Measurements from ENCODE around the gene KRTAP10-3. TPM values are rescaled to one million over a fixed set of nuclear protein-coding genes. Genes with fewer than 3 reads are reported as not detected.
"Not testable (repeated sequence)": the region's sequence is repeated elsewhere in the genome, so short reads cannot be mapped to it uniquely, and the experiment has no call there.

The KRTAP10-3 gene
- total RNA-seq, 1 experiment from 2014 or later, result not detected

DNA sequence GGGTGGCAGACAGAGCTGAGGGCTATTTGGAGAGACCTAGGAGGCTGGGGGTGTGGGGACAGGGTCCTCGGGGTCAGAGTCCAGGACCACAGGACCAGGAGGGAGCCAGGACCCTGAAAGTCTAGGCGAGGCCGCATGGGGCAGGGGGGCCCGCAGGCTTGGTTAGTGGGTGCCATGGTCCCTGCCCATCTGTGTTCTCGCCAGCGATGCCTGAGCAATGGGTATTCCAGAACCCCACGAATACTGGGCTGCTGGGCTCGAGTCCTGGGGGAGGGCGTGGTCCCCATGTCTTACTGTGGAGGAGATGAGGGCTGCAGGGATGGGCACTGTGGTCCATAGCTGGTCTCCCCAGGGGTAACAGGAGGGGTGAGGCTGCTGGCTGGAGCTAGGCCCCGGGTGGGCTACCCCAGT lies 31.7 kb upstream of the KRTAP10-3 start:
- no peak for DNase-seq (ENCODE audit: low read depth)

DNA sequence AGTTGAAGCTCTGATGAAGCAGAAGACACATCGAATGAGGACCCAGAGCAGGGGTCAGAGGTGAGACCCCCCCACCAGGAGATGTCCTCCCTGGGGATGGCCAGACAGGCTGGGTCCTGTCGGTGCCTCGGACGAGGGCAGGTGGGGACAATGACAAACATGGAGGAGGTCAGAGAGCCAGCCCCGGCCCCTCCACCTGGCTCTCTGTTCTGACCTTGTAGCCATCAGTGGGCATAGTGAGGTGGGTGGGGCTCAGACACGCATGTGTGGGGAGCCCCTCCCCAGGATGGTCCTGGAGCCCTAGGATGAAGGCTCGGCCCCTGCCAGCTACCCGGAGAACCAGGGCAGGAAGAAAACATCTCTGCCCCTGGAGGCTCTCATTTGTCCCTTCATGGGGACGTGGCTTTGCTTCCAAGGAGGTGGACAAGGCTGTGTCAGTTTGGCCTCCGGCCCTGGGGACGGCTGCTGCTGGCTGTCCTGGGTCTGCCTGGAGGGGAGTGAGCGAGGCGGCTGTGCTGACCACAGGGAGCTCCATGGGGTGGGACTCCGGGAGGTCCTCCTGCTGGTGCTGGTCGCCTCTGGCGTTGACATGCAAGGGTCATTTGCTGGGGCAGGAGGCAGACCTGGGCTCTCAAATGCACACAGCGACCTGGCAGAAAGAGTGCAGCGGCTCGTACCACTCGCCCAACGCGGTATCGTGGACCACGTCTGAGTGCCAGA lies 31.2 kb upstream of the KRTAP10-3 start:
- no peak for DNase-seq (ENCODE audit: low read depth)

DNA sequence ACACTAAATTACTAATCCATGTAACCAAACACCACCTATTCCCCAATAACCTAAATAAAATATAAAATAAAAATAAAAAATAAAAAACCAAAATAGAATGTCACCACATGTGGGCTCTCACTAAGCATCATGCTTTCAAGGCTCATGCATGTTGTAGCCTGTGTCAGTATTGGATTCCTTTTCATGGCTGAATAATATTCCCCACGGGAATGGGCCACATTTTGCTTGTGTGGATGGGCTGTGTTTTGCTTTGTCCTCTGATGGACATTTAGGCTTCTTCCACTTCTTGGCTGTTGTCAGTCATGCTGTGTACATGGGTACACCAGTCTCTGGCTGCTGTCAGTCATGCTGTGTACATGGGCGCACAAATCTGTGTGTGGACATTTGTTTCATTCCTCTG lies 30.5 kb upstream of the KRTAP10-3 start:
- no peak for DNase-seq (ENCODE audit: low read depth)

DNA sequence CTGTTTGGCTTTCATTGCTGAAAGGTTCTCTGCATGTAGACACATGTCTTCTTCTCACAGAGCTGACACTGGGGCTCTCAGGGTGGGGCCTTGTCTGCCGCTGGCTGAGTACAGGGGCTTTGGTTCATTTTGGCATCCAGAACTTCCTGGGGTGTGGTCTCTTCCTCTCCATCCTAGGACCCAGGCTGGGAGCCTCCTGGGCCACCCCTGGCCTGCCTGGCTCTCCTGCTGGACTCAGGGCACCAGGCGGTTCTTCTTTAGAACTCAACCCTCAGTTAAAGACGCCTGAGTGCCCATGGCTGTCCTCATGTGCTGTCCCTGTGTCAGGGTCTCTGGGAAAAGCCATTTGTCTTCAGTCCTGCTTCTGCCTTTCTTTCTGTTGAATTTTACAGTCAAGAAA lies 27.3 kb upstream of the KRTAP10-3 start:
- DNase-seq (ENCODE audit: low read depth), result no peak

DNA sequence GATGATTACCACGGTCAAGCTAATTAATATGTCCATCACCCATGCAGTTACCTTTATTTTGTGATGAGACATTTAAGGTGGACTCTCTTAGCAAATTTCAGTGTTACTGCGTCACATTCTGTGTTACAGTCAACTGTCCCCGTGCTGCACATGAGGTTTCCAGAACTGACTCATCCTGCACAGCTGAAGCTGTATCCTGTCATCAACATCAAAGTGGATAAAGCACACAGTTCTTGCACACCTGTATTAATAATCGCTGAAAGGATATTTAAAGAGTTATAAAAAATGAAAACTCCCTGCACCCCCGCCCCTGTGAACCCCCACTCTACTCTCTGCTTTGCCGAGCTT lies 25.2 kb upstream of the KRTAP10-3 start:
- no peak for DNase-seq (ENCODE audit: low read depth)

DNA sequence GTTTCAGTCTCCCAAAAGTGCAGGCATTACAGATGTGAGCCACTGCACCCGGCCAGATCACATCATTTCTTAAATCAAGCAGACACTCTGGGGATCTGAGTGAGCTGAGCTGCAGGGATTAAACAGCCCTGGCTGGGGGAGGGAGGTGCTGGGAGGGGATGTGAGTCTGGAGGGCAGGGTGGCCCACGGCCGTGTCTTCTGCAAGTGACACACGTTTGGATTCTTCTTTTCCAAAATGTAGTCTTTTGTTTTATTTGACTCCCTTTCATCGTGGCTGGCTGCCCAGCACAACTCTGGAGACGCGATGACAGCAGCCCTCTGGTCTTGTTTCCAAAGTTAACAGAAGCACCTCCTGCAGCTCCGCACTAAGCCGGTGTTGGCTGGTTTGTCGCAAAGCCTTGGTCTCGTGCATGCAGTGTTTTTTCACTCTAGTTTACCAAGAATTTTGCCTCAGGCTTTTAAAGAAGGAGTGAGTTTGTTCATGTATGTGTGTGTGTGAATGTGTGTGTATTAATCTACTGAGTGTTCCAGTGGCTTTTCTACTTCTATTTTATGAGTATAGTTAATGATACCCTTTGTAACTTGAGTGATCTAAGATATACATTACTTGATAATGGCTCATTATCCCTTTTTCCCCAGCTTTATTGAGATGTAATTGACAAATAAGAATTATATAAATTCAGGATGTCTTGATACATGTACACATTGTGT lies 24.6 kb upstream of the KRTAP10-3 start:
- DNase-seq (ENCODE audit: low read depth), result no peak

DNA sequence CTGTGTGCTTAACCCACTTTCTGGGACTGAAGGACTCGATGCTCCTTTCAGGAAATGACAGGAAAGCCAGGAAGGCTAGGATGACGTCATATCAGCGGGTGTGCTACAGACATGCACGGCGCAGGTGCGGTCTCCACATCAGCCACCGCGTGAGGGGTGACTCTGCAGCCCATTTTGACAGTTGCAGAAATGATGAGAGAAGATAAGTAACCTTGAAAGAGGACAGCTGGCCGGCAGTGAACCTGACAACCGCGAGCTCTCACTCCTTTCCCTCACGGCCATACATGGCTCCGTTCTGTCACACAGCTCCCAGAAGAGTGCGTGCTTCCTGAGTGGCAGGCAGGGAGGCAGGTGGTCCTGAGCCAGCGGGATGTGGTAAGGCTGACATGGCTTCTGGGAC lies 23.5 kb upstream of the KRTAP10-3 start:
- DNase-seq (ENCODE audit: low read depth), result no peak

DNA sequence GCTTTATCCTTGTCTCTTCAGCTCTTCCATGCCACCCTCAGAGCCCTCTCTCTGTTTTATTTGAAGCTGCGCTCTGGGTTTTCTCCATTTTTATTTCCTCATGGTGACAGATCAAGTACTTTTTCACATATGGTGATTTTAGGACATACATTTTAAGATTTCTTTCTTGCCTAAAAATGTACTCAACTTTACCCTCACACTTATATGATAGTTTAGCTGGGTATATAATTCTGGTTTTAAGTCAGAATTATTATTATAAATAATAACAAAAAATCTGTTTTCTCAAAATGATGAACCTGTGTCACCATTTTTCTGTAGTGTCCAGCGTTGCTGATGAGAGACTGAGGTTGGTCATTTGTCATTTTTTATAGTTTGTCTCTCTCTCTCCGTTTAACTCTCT lies 22.6 kb upstream of the KRTAP10-3 start:
- DNase-seq (ENCODE audit: low read depth), result no peak

DNA sequence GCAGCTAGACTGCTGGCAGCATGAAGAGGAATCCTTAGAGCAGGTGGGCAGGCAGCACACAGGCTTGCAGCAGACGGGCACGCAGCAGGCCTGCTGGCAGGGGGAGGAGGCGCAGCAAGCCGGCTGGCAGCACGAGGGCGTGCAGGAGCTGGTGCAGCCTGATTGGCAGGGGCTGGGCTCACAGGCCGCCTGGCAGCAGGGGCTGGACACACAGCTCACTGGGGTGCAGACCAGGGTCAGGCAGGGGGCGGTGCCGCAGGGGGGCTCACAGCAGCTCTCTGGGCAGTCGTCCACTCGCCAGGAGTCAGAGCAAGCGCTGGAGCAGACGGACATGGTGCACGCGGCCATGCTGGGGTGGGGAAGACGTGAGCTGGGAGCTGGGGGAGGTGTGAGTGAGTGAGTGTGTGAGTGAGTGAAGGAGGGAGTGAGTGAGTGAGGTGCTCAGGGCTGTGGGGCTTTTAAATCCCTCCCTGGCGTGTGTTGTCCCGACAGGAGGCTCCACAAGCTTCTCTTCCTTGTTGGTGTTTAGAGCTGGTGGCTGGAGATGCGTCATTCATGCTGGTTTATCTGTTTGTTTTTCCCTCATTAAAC lies 21.7 kb upstream of the KRTAP10-3 start, which contains the start of gene KRTAP10-5:
Gene KRTAP10-5, minus strand, starts transcription at position 374 of the 591 bp plus-strand sequence. Its CDS starts 26 bp downstream, at position 348.
- DNase-seq (ENCODE audit: low read depth), result not testable (repeated sequence)

DNA sequence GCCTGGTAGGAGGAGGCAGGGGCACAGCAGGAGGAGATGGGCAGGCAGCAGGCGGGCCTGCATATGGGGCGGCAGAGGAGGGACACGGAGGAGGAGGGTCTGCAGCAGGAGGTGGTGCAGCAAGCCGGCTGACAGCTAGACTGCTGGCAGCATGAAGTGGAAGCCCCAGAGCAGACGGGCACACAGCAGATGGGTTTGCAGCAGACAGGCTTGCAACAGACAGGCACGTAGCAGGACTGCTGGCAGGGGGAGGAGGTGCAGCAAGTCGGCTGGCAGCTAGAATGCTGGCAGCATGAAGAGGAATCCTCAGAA lies 21.2 kb upstream of the KRTAP10-3 start:
- DNase-seq (ENCODE audit: low read depth), result no peak

DNA sequence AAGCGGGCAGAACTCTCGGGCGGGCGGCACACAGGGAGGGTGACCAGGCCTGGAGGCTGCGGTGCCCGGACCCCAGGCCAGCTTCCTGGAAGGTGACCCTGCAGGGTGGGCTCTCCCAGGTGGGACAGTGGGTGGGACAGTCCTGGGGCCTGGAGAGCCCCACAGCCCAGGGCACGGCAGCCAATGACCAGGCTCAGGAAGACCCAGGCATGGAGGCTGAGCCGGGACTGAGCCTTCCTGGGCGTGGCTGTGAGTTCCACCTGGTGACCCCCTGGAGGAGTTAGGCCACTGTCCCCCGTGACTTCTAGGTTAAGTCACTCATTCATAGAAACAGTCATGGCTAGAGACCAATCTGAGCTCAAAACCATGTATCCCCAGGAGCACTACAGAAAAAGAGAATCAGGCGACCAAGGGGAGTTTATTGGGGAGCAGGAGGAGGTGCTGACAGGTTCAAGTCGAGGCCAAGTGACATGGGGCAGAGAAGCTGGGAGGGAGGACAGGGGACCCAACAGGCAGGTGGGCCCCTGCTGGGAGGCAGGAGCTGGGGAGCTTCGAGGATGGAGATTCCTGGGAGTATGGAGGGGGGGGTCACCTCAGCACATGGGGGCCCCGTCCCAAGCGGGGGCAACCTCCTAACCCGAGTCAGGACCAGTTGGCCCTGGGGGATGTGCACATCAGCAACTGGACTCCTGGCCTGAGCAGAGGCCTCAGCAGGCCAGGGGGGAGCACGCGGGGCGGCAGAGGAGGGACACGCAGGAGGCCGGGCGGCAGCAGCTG lies 20.6 kb upstream of the KRTAP10-3 start:
- no peak for DNase-seq (ENCODE audit: low read depth)

DNA sequence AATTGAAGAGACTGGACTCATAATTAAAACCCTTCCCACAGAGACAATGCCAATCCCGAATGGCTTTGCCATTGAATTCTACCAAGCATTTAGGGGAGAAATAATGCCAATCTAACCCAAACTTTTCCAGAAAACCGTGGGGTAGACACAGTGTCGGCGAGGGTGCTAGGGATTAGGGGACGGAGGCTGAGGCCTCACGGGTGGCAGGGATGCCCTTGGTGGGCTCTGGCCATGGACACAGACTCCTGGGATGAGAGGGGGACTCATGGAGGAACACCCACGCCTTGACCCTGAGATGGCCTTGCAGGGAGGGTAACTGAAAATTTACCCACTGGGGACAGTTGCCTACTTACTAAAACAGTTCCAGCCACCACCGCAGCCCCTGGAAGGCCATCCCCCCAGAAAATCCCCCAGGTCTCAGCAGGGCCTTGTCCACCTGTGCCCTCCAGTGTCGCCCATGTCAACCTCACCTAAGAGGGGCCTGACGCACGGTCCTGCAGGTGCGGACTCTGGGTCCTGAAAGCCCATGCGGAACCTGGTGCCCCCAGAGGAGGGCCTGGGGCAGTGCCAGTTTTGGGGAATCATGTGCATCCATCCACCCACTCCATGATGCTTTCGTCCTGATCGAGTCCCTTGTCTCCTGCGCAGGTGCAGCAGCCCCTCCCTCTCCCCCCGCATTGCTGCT lies 19.9 kb upstream of the KRTAP10-3 start:
- DNase-seq (ENCODE audit: low read depth), result no peak

DNA sequence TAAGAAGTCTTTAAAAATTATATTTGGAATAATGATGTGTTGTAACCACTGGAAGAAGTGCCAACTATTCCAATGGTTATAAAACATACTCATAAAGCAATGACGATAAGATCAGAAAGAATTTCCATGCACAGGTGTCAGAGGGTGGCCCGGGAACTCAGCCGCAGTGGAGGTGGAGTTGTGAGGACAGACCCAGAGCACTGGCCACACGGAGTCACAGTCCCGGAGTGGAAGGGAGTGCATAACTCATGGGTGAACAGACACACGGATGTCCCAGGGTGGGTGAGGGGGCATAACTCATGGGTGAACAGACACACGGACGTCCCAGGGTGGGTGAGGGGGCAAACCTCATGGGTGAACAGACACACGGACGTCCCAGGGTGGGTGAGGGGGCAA lies 17.4 kb upstream of the KRTAP10-3 start:
- no peak for DNase-seq (ENCODE audit: low read depth)

DNA sequence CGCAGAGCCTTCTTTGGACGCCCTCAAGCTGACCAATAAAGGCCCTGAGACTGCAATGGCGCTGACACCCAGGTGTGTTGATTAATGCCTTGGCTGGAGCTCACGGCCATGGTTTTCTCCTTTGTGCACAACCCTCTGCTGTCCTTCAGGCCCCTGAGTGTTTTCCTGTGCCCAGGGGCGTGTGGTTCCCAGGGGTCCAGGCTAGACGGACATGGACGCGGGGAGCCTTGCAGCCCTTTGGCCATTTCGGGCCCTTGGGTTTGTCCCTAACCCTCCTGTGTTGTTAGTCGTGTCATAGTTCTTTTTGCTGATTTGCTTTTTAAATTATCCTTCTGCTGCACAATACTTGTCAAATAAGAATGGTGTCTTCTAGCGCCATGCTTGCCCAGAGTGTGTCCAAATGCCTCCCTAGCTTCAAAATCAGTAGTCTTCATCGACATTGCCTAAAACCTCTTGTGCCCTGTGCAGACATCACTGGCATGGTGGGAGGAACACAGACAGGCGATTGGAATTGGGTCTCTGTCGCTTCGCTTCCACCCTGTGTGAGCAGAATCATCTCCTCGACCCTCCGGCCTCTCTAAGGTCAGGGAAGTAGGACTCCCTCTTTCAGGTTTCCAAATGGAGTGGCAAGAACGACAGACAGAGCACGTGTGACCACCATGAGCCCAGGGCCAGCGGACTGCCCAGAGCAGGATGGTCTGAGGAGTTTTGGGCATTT lies 16.9 kb upstream of the KRTAP10-3 start:
- DNase-seq (ENCODE audit: low read depth), result no peak

DNA sequence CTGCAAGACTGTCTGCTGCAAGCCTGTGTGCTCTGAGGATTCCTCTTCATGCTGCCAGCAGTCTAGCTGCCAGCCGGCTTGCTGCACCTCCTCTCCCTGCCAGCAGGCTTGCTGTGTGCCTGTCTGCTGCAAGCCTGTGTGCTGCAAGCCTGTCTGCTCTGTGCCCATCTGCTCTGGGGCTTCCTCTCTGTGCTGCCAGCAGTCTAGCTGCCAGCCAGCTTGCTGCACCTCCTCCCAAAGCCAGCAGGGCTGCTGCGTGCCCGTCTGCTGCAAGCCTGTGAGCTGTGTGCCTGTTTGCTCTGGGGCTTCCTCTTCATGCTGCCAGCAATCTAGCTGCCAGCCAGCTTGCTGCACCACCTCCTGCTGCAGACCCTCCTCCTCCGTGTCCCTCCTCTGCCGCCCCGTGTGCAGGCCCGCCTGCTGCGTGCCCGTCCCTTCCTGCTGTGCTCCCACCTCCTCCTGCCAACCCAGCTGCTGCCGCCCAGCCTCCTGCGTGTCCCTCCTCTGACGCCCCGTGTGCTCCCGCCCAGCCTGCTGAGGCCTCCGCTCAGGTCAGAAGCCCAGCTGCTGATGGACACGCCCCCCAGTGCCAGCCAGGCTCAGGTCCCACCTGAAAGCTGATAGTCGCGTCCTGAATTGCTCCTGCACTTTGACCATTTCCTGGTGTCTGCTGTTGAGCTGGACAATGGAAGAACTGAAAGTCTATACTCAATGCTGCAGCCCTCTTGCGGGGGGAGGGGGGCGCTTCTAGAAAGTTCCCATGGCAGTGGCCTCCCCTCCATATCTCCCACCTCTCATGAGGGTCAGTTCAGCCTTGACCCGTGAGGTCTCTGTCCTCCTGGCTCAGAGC lies 16.1 kb upstream of the KRTAP10-3 start:
- DNase-seq (ENCODE audit: low read depth), result peak; percentile 34

DNA sequence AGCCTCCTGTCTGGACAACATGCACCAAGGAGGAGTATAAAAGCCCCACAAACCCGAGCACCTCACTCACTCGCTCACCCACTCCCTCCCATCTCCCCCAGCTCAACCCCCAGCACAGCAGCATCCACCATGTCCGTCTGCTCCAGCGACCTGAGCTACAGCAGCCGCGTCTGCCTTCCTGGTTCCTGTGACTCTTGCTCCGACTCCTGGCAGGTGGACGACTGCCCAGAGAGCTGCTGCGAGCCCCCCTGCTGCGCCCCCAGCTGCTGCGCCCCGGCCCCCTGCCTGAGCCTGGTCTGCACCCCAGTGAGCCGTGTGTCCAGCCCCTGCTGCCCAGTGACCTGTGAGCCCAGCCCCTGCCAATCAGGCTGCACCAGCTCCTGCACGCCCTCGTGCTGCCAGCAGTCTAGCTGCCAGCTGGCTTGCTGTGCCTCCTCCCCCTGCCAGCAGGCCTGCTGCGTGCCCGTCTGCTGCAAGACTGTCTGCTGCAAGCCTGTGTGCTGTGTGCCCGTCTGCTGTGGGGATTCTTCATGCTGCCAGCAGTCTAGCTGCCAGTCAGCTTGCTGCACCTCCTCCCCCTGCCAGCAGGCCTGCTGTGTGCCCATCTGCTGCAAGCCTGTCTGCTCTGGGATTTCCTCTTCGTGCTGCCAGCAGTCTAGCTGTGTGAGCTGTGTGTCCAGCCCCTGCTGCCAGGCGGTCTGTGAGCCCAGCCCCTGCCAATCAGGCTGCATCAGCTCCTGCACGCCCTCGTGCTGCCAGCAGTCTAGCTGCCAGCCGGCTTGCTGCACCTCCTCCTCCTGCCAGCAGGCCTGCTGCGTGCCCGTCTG lies 15.2 kb upstream of the KRTAP10-3 start, which contains the start of gene KRTAP10-4:
Gene KRTAP10-4, plus strand, starts transcription at position 100 of the 827 bp plus-strand sequence. Its CDS starts 30 bp downstream, at position 130.
- not testable (repeated sequence) for DNase-seq (ENCODE audit: low read depth)

DNA sequence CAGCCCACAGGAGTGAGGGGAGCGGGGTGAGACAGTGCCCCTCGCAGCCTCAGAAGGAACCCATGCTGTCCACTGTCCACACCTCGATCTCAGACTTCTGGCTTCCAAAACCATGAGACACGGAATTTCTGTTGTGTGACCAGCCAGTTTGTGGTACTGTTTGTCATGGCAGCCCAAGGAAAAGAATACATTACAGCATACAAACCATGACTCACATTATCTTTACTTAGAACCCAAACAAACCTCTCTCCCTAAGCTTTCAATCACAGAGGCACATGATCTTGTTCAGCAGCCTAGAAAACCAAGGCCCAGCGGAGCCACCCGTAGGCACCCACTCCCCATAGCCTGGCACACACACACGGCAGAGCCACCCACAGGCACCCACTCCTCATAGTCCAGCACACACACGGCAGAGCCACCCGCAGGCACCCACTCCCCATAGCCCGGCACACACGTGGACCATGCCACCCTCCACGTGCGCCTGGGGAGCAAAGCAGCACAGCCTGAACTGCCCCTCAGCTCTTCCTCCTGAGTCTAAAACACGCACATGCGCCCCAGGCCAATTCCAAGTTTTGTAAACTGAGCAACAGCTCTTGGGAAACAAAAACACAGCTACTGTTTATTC lies 14.5 kb upstream of the KRTAP10-3 start:
- peak; percentile 73 for DNase-seq (ENCODE audit: low read depth)

Data from Daoy (cell line).